Measurements from ENCODE around the gene CALCR.
"Not testable (repeated sequence)": the region's sequence is repeated elsewhere in the genome, so short reads cannot be mapped to it uniquely, and the experiment has no call there.

The CALCR gene

DNA sequence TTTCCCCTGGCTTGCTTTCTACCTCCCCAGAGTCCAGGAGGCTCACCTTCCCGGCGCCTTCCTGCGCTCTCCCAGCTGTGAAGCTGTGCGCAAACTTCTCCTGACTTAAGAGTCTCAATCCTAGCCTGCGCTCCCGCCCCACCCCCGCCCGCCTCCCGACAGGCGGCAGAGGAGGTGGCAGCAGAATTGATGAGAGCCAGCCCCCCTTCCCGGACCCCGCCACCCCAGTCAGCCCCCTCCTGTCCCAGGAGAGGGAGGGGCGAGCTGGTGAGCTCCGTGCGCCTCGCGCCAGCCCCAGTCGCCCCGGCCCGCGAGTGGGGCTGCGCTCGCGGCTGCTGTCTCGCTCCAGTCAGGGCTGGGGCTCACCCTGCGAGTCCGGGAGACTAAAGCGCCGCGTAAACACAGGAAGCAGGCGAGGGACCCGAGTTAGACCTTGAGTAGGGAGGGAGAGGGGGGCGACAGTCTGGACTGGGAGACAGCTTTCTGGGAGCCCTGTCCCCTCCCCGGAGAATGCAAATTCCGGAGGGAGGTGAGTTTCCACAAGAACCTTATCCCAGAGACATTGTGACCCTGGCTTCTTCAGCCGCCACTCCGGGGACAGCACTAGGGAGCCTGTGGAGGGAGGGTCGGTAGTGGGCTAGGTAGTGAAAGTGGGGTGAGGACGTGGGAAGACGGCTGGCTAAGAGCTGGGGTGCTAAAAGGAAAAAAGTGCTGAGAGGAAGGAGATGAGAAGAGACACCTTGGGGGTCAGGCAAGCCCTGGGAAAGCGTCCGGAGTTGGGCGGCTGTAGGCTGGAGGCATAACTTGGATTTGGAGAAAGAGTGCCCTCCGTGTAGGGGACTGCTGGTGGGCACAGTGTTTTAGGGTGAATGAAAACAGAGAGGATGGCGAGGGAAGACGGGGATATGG, at the start of gene CALCR:
TSS of gene CALCR (minus strand) at position 79 of the 909 bp plus-strand sequence. CDS start 87,743 bp downstream, outside the sequence.
- DNase-seq = peak; percentile 10 to 35

DNA sequence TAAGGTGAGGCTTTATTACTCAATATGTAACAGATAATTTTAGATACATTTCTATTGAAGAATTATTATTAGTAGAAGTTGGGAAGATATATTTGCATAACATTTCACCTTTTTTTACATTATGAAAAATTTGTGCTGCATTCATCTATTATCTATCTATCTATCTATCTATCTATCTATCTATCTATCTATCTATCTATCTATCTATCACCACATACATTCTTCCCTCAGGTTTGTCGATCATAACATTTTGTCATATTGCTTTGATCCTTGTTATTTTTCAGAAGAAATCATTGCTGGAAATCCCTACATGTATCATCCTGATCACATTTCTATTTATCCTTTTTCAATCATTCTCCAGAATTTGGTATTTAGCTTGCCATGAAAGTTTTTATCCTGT, 49.3 kb upstream of the CALCR start:
- no peak for DNase-seq

DNA sequence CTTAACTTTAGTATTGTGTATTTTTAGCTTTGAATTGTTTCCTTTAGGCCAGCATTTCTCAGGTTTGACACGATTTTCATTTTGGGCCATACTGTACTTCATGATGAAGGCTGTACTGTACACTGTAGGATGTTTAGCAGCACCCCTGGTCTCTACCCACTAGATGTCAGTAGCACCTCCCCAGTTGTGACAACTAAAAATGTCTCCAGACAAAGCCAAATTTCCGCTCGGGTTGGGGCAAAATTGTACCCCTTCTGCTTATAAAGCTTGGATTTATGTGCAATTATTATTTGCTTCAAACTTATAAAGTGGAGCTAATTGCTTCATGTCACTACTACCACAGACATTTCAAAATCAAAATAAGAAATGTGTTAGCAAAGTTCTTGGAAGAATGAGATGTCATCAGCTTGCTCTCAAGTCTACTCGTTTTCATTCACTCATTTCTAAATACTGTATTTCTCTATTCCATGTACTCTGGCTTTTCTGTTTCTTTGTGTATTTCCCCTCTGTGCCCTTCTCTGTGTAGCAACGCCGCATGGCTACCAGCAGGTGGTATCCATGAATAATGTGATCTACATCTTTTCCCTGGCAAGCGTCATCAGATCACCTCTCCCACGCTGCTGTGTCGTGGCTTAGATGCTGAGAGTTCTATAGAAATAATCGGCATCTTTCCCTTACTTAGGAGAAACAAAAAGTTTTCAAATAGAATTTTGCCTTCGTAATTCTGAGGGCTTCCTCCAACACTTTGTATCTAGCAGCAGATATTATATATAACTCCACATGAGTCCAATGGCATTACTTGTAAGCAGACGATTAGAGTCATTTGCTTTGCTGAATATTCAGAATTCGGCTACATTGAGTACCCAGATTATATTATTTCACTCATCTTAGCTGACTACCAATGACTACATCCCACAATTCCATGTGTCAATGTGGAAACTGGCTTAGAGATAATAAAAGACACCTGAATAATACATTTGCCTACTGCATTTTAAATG, 47.8 kb upstream of the CALCR start:
- peak; percentile 56 to 78 for DNase-seq

DNA sequence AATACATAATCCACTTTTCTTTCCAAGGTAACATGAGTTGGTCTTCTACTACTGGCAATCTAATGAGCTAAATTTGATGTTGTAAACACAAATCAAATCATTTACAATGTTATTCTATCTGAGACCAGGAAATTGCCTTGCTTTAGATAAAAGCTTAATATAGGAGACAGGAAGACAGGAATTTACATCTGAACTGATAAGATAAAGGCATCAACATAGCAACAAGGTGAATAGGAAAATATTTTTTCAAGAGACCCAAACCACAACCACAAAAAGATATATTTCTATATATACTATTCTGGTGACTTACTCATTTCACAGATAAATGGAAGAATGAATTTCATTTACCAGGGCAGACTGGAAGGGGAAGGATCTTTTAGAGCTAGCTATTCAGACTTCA, 46.3 kb upstream of the CALCR start:
- no peak for DNase-seq

- no peak for DNase-seq
Measured at GRCh38 chr7:93620057-93620456, 45.5 kb upstream of the CALCR start.

DNA sequence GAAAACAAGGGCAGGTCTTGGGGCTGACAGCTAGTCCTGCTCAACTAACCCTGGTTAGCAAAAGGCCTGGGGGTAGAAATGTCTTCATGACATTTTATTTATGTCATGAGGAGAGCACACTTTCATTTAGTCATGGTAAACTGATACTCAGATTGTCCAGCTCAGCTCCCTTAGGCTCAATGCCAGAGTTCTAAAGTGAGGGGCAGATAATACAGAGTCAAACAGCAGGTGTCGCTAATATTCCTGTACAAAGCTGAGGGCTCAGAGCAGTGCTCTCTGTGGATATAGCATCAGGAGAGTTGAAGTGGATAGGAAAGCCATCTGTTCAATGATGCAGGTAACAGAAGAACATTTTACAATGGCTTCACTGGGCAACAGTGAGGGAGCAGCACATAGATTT, 26.8 kb upstream of the CALCR start:
- peak; percentile 68 to 91 for DNase-seq

DNA sequence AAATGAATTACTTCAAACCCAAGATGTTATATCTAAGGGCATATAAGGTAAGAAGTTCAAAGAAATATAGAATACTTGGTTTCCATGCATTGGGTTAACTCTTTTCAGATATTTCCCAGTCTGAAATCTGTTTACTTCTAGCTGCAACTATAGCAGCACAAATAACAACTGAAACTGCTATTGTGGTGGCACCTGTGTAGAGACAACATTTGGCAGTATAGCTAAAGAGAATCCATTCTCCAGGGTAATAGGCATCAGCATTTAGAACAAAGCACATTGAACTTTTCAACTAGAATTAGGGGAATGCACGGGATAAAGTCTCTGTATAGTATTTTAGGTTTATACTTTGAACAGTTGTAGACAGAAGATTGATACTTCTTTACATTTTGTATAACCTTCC, 19.7 kb upstream of the CALCR start:
- no peak for DNase-seq

- DNase-seq = no peak
Measured at GRCh38 chr7:93592588-93593266, 18.2 kb upstream of the CALCR start.

DNA sequence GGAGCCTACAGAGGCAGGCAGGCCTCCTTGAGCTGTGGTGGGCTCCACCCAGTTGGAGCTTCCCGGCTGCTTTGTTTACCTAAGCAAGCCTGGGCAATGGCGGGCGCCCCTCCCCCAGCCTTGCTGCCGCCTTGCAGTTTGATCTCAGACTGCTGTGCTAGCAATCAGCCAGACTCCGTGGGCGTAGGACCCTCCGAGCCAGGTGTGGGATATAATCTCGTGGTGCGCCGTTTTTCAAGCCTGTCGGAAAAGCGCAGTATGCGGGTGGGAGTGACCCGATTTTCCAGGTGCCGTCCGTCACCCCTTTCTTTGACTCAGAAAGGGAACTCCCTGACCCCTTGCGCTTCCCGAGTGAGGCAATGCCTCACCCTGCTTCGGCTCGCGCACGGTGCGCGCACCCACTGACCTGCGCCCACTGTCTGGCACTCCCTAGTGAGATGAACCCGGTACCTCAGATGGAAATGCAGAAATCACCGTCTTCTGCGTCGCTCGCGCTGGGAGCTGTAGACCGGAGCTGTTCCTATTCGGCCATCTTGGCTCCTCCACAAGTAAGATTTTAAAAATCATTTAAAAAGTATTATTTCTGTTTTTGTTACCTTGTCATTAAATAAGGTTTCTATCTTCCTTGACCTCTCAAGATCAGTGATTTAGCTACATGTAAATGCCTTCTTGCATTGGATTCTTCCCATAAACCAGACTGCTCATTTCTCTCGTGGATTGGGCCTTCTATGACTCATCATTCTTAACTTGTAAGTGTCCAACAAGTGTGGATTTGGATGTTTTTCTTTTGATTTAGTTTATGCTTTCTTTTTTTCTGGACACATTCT, 16.9 kb upstream of the CALCR start:
- DNase-seq = not testable (repeated sequence)

GRCh38 chr7:93586479-93586865, 11.9 kb upstream of the CALCR start:
- DNase-seq = not testable (repeated sequence)

GRCh38 chr7:93585694-93586478, 11.4 kb upstream of the CALCR start:
- not testable (repeated sequence) for DNase-seq

- no peak for DNase-seq
Measured at GRCh38 chr7:93579431-93579830, 4.9 kb upstream of the CALCR start.

GRCh38 chr7:93578762-93579161, 4.2 kb upstream of the CALCR start:
- no peak for DNase-seq

- DNase-seq = no peak
Measured at GRCh38 chr7:93575555-93576399, 1.3 kb upstream of the CALCR start.

- no peak for DNase-seq
Measured at GRCh38 chr7:93574269-93574645, 267 bp downstream of the CALCR start.

DNA sequence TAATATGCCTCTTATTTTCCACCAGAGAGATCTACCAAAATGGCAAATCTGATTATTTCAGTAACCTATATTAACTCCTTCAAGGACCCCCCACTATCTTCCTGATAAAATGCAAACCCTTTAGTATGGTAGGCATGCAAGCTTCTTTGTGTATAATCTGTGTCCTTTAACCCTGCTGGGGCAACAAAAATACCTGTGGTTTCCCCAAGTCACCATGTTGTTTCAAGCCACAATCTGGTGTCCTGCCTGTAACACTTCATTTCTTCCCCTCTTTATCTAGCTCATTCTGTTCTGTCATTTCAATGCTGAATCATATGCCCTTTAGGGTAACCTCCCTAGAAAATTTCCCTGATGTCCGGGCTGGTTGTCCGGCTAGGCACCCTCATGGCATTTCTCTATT, 5.3 kb downstream of the CALCR start:
- DNase-seq = no peak

GRCh38 chr7:93566876-93567275, 7.6 kb downstream of the CALCR start:
- no peak for DNase-seq

DNA sequence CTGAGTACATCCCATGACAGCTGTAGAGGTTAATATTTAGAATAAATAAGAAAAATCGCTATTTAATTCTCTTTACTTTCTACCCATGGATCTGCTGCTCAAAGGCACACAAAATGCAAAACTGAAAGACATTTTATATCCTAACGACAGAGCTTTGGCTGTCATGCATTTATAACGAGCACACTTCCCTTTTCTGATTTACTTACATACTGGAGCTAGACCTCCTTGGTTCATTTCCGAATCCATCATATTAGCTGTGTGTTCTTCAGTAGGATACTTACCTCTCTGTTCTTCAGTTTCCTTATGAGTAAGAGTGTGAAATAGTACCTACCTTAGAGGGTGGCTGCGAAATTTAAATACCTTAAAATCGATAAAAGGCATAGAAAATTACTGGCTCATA, 10.9 kb downstream of the CALCR start:
- DNase-seq = no peak

- no peak for DNase-seq
Measured at GRCh38 chr7:93562936-93563335, 11.6 kb downstream of the CALCR start.

- no peak for DNase-seq
Measured at GRCh38 chr7:93562106-93562505, 12.4 kb downstream of the CALCR start.

Data from NCI-H524 (cell line).